Esophagus squamous epithelium (tissue), 4 donors: Measurements from ENCODE around the gene SPDEF.

Source experiments
- CTCF ChIP-seq, 6 experiments: fragments of 450-650 bp in 4 of 6; fragments of 200-600 bp in 2 of 6; sonication (generic) in 2 of 6; IDR thresholded peaks; one replicate each; pipeline ENCODE4 v1.5.1; 2016 to 2019; ENCODE audit warnings: antibody characterized with exemption in 6 of 6, mild to moderate bottlenecking in 4 of 6, moderate library complexity in 4 of 6
- POLR2A ChIP-seq, 4 donors: fragments of 450-650 bp; IDR thresholded peaks; one replicate each; pipeline ENCODE4 v1.6.1; 2017; ENCODE audit warnings: antibody characterized with exemption in 4 of 4, mild to moderate bottlenecking in 4 of 4, moderate library complexity in 3 of 4

- no peak for TF ChIP-seq CTCF (IDR thresholded peaks at IDR 0.05)
- TF ChIP-seq POLR2A (IDR thresholded peaks at IDR 0.05): no peak
Observed at GRCh38 chr6:34558172-34558714, 2.1 kb upstream of the SPDEF start.
